H1 (cell line): ENCODE data around the gene FBXO28. TPM values are rescaled to one million over a fixed set of nuclear protein-coding genes. Genes with fewer than 3 reads are reported as not detected.

Experiments
- CTCF ChIA-PET: fragments of 300-600 bp; sonication (Branson Sonifier 250); formaldehyde crosslinking; loops from one replicate; lab custom pipeline; 2021; ENCODE audit not compliant: partially characterized antibody; lab: Charles Lee
- POLR2A ChIA-PET: fragments of 300-600 bp; sonication (Branson Sonifier 250); formaldehyde crosslinking; loops from one replicate; lab custom pipeline; 2021; ENCODE audit warnings: inconsistent platforms; ENCODE audit not compliant: partially characterized antibody; lab: Charles Lee
- DNase-seq, 2 experiments: peaks; one replicate each; pipeline versions ENCODE4 v3.0.0 to v3.0.0-alpha.2; 2010 to 2022; ENCODE audit warnings: low spot score in 2 of 2, low read depth in 1 of 2, mixed read lengths in 1 of 2
- FAIRE-seq: peaks from 2 replicates; lab custom pipeline; 2011; peaks lifted over from hg19 to GRCh38; lab: Jason Lieb, UNC
- H2AFZ ChIP-seq: 2 replicates; pipeline ENCODE4 v1.8.1; 2012; ENCODE audit warnings: low read length, inconsistent platforms
- H2AK5ac ChIP-seq: 2 replicates; pipeline ENCODE4 v1.6.1; 2013; ENCODE audit warnings: low read depth, low read length
- H2BK120ac ChIP-seq: replicated peaks from 2 replicates; pipeline ENCODE3; 2013; ENCODE audit warnings: low read depth, low read length, inconsistent platforms
- H2BK12ac ChIP-seq: 2 replicates; pipeline ENCODE4 v1.6.1; 2013; ENCODE audit warnings: low read depth, low read length
- H2BK15ac ChIP-seq: 2 replicates; pipeline ENCODE4 v1.6.1; 2013; ENCODE audit warnings: low read length
- H2BK20ac ChIP-seq: 2 replicates; pipeline ENCODE4 v1.6.1; 2013; ENCODE audit warnings: low read length
- H2BK5ac ChIP-seq: 2 replicates; pipeline ENCODE4 v1.6.1; 2013; ENCODE audit warnings: low read depth, low read length
- H3K14ac ChIP-seq: 2 replicates; pipeline ENCODE4 v1.6.1; 2013; ENCODE audit warnings: inconsistent platforms; ENCODE audit not compliant: insufficient read length
- H3K18ac ChIP-seq: 2 replicates; pipeline ENCODE4 v1.6.1; 2013; ENCODE audit warnings: low read length; ENCODE audit errors: extremely low read depth
- H3K23ac ChIP-seq: 2 replicates; pipeline ENCODE4 v1.6.1; 2013; ENCODE audit warnings: inconsistent platforms; ENCODE audit not compliant: insufficient read length
- H3K23me2 ChIP-seq: 2 replicates; pipeline ENCODE4 v1.6.1; 2013; ENCODE audit warnings: low read depth, low read length
- H3K27ac ChIP-seq: 2 replicates; pipeline ENCODE4 v1.6.1; 2011; ENCODE audit warnings: low read depth, low read length, inconsistent platforms
- H3K27me3 ChIP-seq, 4 experiments: replicated peaks in 1 of 4; 1 replicate in 1 of 4; 2 replicates in 3 of 4; pipeline versions ENCODE4 v1.6.1 to v1.8.1; 2011 to 2013; ENCODE audit warnings: low read length in 3 of 4, mild to moderate bottlenecking in 3 of 4, inconsistent platforms in 2 of 4, mixed read lengths in 2 of 4, moderate library complexity in 1 of 4; ENCODE audit not compliant: control insufficient read depth in 3 of 4, insufficient read depth in 3 of 4; ENCODE audit errors: extremely low read depth in 1 of 4
- H3K36me3 ChIP-seq, 4 experiments: 2 replicates each; pipeline versions ENCODE4 v1.6.1 to v1.8.1; 2011 to 2013; ENCODE audit warnings: mild to moderate bottlenecking in 4 of 4, low read length in 3 of 4, moderate library complexity in 2 of 4, control low read depth in 1 of 4, inconsistent platforms in 1 of 4; ENCODE audit not compliant: insufficient read depth in 4 of 4, control insufficient read depth in 2 of 4
- H3K4ac ChIP-seq: replicated peaks from 2 replicates; pipeline ENCODE3; 2013; ENCODE audit warnings: low read length, low read depth, mixed read lengths, inconsistent platforms; ENCODE audit not compliant: insufficient read length
- H3K4me1 ChIP-seq, 4 experiments: replicated peaks in 1 of 4; 1 replicate in 1 of 4; 2 replicates in 3 of 4; pipeline versions ENCODE4 v1.6.1 to v1.8.1; 2011 to 2013; ENCODE audit warnings: low read length in 3 of 4, inconsistent platforms in 2 of 4, mixed read lengths in 1 of 4; ENCODE audit not compliant: insufficient read depth in 4 of 4, control insufficient read depth in 3 of 4
- H3K4me2 ChIP-seq, 2 experiments: 2 replicates each; pipeline versions ENCODE4 v1.6.1 to v1.8.1; 2011 to 2013; ENCODE audit warnings: low read depth in 2 of 2, low read length in 2 of 2, control low read depth in 1 of 2, inconsistent platforms in 1 of 2, mild to moderate bottlenecking in 1 of 2; ENCODE audit not compliant: insufficient read depth in 1 of 2
- H3K4me3 ChIP-seq, 4 experiments: fragments of 200-600, 300-600 bp in 1 of 4; sonication (generic), shearing (Covaris generic), sonication (Bioruptor Twin) in 1 of 4; 2 replicates each; pipeline versions ENCODE4 v1.5.1 to v1.8.1; 2011 to 2016; ENCODE audit warnings: low read length in 4 of 4, low read depth in 3 of 4, control low read depth in 2 of 4, inconsistent platforms in 2 of 4, mild to moderate bottlenecking in 2 of 4, mixed read lengths in 1 of 4, moderate library complexity in 1 of 4; ENCODE audit not compliant: insufficient read depth in 2 of 4; ENCODE audit errors: extremely low read depth in 1 of 4
- H3K56ac ChIP-seq: replicated peaks from 2 replicates; pipeline ENCODE3; 2013; ENCODE audit warnings: low read depth, mild to moderate bottlenecking, mixed read lengths, low read length, inconsistent platforms; ENCODE audit not compliant: insufficient read length
- H3K79me1 ChIP-seq: 2 replicates; pipeline ENCODE4 v1.6.1; 2013; ENCODE audit warnings: low read depth, low read length, control low read depth
- H3K79me2 ChIP-seq, 2 experiments: 2 replicates each; pipeline versions ENCODE4 v1.6.1 to v1.8.1; 2012 to 2013; ENCODE audit warnings: low read length in 2 of 2, mild to moderate bottlenecking in 2 of 2, inconsistent platforms in 1 of 2; ENCODE audit not compliant: insufficient read depth in 2 of 2, control insufficient read depth in 1 of 2
- H3K9ac ChIP-seq, 4 experiments: replicated peaks in 1 of 4; 1 replicate in 1 of 4; 2 replicates in 3 of 4; pipeline versions ENCODE4 v1.6.1 to v1.8.1; 2011 to 2013; ENCODE audit warnings: low read depth in 3 of 4, low read length in 3 of 4, control low read depth in 2 of 4, mild to moderate bottlenecking in 2 of 4, moderate library complexity in 2 of 4, inconsistent platforms in 1 of 4; ENCODE audit errors: extremely low read depth in 1 of 4
- H3K9me3 ChIP-seq, 2 experiments: 2 replicates each; pipeline versions ENCODE4 v1.6.1 to v1.8.1; 2012 to 2013; ENCODE audit warnings: mild to moderate bottlenecking in 2 of 2, moderate library complexity in 2 of 2, control low read depth in 1 of 2, inconsistent platforms in 1 of 2, low read depth in 1 of 2, low read length in 1 of 2, mixed read lengths in 1 of 2; ENCODE audit not compliant: insufficient read depth in 2 of 2
- H4K20me1 ChIP-seq, 2 experiments: replicated peaks in 1 of 2; 2 replicates each; pipeline versions ENCODE3 to v1.8.1; 2011 to 2013; ENCODE audit warnings: inconsistent platforms in 2 of 2, low read length in 2 of 2, mild to moderate bottlenecking in 1 of 2; ENCODE audit not compliant: insufficient read depth in 2 of 2, control insufficient read depth in 1 of 2
- H4K5ac ChIP-seq: 2 replicates; pipeline ENCODE4 v1.6.1; 2013; ENCODE audit warnings: low read length, low read depth, mixed read lengths, inconsistent platforms; ENCODE audit not compliant: insufficient read length
- H4K8ac ChIP-seq: 2 replicates; pipeline ENCODE4 v1.8.0; 2013; ENCODE audit warnings: mild to moderate bottlenecking, moderate library complexity, low read length, inconsistent platforms; ENCODE audit not compliant: insufficient read depth; ENCODE audit errors: extremely low read depth
- H4K91ac ChIP-seq: replicated peaks from 2 replicates; pipeline ENCODE3; 2013; ENCODE audit warnings: low read length, mixed read lengths, inconsistent platforms; ENCODE audit not compliant: insufficient read length
- BACH1 ChIP-seq: IDR thresholded peaks from 2 replicates; pipeline ENCODE4 v1.6.1; 2012; ENCODE audit warnings: low read length, improper control_type of control experiment
- CBX8 ChIP-seq: fragments of 300-800, 300-1000 bp; sonication (generic); IDR thresholded peaks from 2 replicates; pipeline ENCODE4 v1.7.1; 2016; ENCODE audit warnings: low read depth, low read length, borderline replicate concordance
- CTBP2 ChIP-seq: IDR thresholded peaks from 2 replicates; pipeline ENCODE4 v1.7.0; 2011; ENCODE audit warnings: borderline replicate concordance, mild to moderate bottlenecking, moderate library complexity, mixed read lengths, low read length; ENCODE audit not compliant: insufficient read depth, insufficient read length
- EZH2 ChIP-seq: fragments of 200-600 bp; sonication (generic); IDR thresholded peaks from 2 replicates; pipeline ENCODE4 v1.7.1; 2012; ENCODE audit warnings: low read depth, mild to moderate bottlenecking, moderate library complexity, low read length, inconsistent platforms; ENCODE audit not compliant: severe bottlenecking
- HDAC6 ChIP-seq: IDR thresholded peaks from one replicate; pipeline ENCODE4 v1.7.1; 2012; ENCODE audit warnings: low read depth, mild to moderate bottlenecking, inconsistent platforms, low read length, moderate library complexity
- KDM1A ChIP-seq: fragments of 200-600, 300-600 bp; sonication (generic); IDR thresholded peaks from 2 replicates; pipeline ENCODE4 v1.7.1; 2016; ENCODE audit warnings: mild to moderate bottlenecking, low read length, borderline replicate concordance
- RNF2 ChIP-seq: fragments of 200-900, 300-1000 bp; sonication (generic); IDR thresholded peaks from 2 replicates; pipeline ENCODE4 v1.7.1; 2016; ENCODE audit warnings: borderline replicate concordance, low read depth, mild to moderate bottlenecking, antibody characterized with exemption, low read length; ENCODE audit not compliant: poor library complexity, severe bottlenecking; ENCODE audit errors: missing control alignments
- SAP30 ChIP-seq: fragments of 300-600 bp; sonication (generic); IDR thresholded peaks from 2 replicates; pipeline ENCODE4 v1.7.1; 2012; ENCODE audit warnings: low read length, moderate library complexity, mild to moderate bottlenecking, inconsistent platforms; ENCODE audit not compliant: insufficient read depth, insufficient replicate concordance
- TEAD4 ChIP-seq: IDR thresholded peaks from 2 replicates; pipeline ENCODE4 v1.6.1; 2012; ENCODE audit warnings: low read depth, low read length, inconsistent platforms, mixed read lengths
- WGBS, 2 experiments: shearing (Covaris generic) in 1 of 2; methylation state at CpG; one replicate each; pipeline versions ENCODE4 v1.1.6 to v1.1.7; 2013 to 2015; ENCODE audit warnings: low lambda C conversion rate in 2 of 2, mixed read lengths in 2 of 2, inconsistent platforms in 1 of 2, low coverage in 1 of 2, missing lambda C conversion rate in 1 of 2; ENCODE audit not compliant: insufficient replicate concordance in 2 of 2, insufficient coverage in 1 of 2, insufficient read length in 1 of 2; ENCODE audit errors: extremely low coverage in 1 of 2, missing lambda C conversion rate in 1 of 2; 5-methylcytosine and 5-hydroxymethylcytosine counted together
- polyA plus RNA-seq, 7 experiments: library from polyadenylated mRNA; depleted of rRNA in 3 of 7; stranded (reverse) in 5 of 7; unstranded in 2 of 7; fragments of >200 nt in 5 of 7; fragments of 200-250 nt in 2 of 7; gene quantifications; 1 replicate in 5 of 7; 2 replicates in 1 of 7; 4 replicates in 1 of 7; pipeline versions ENCODE4 v1.2.1 to v1.2.3, GENCODE V29; 2011 to 2013; ENCODE audit warnings: missing spikeins in 2 of 7, mixed read lengths in 2 of 7
- total RNA-seq: library from RNA; stranded (reverse); fragmentation: NEBNext Ultra II Directional; extraction: Animal tissue kit (Norgen Biotek cat#: 25700); gene quantifications from 2 replicates; pipeline ENCODE4 v1.2.1, GENCODE V29; 2021
- TF ChIP-seq, protein P1 (sequence below): IDR thresholded peaks from 2 replicates; pipeline ENCODE4 v1.6.1; 2011; ENCODE audit warnings: low read depth, mild to moderate bottlenecking, low read length; ENCODE audit not compliant: insufficient read depth
- TF ChIP-seq, protein P2 (sequence below): IDR thresholded peaks from 2 replicates; pipeline ENCODE4 v1.6.1; 2012; ENCODE audit warnings: inconsistent platforms

FBXO28 gene
- total and polyA plus RNA-seq, 2 of the 8 experiments (the other 6 are each of a cell fraction or from before 2014, with no cell fraction given), result 10.3 to 42.5 TPM

GRCh38 chr1:224198572-224198971 is 84.7 kb downstream of the FBXO28 start:
- H3K14ac ChIP-seq, result no peak overlapping the region
- H4K5ac ChIP-seq, result no peak overlapping the region
- no peak overlapping the region for H3K4me2 ChIP-seq
- peaks cover 0 to 7% (median 6%) of the 10 kb centered on the region in 4 experiments for H3K4me1 ChIP-seq
- H2BK120ac ChIP-seq, result no peak overlapping the region
- H3K27me3 ChIP-seq, result no peaks in the 10 kb centered on the region
- H3K56ac ChIP-seq, result no peak overlapping the region
- H3K4ac ChIP-seq, result no peak overlapping the region
- H3K9ac ChIP-seq, result no peak overlapping the region
- no peaks in the 10 kb centered on the region for H3K79me1 ChIP-seq
- no peak overlapping the region for H2BK20ac ChIP-seq
- CTCF ChIA-PET, result interaction anchor here (1.4 kb wide), 1 partner anchor 46 kb away, joined by 3 read pairs; no protein-coding TSS in a partner anchor
- H2BK15ac ChIP-seq, result no peak overlapping the region
- H3K36me3 ChIP-seq, result peaks cover 0 to 6% (median under 1%) of the 10 kb centered on the region in 4 experiments; a peak in 3 of 8 replicates
- H2BK5ac ChIP-seq, result no peak overlapping the region
- no peak overlapping the region for H2BK12ac ChIP-seq
- H4K91ac ChIP-seq, result no peak overlapping the region
- no peaks in the 10 kb centered on the region for H3K23me2 ChIP-seq
- no peak overlapping the region for H3K18ac ChIP-seq
- H3K9me3 ChIP-seq, result no peaks in the 10 kb centered on the region
- 83% methylated on average over 4 of the region's 4 CpGs; no CpG with 5 or more reads in 1 of the 2 experiments for WGBS, 2 experiments
- no peak overlapping the region for H3K23ac ChIP-seq
- no peak overlapping the region for H2AFZ ChIP-seq
- no peaks in the 10 kb centered on the region for H3K79me2 ChIP-seq
- H3K27ac ChIP-seq, result no peak overlapping the region
- no peaks in the 10 kb centered on the region for H4K20me1 ChIP-seq
- no peak overlapping the region for H3K4me3 ChIP-seq
- no peak overlapping the region for H4K8ac ChIP-seq
- no peak for DNase-seq
- POLR2A ChIA-PET, result interaction anchor here (1.1 to 1.2 kb wide), 2 partner anchors 15 to 58 kb away, joined by 3 to 4 read pairs; partner anchors contain the start of gene DEGS1
- no peak for FAIRE-seq
- H2AK5ac ChIP-seq, result no peak overlapping the region
- TF ChIP-seq TEAD4 (no peak), KDM1A (no peak), RNF2 (no peak), EZH2 (no peak), SAP30 (no peak), CBX8 (no peak), CTBP2 (no peak), HDAC6 (no peak), BACH1 (no peak)
- TF ChIP-seq, protein P1, sequence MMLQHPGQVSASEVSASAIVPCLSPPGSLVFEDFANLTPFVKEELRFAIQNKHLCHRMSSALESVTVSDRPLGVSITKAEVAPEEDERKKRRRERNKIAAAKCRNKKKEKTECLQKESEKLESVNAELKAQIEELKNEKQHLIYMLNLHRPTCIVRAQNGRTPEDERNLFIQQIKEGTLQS, result no peak
- TF ChIP-seq, protein P2, sequence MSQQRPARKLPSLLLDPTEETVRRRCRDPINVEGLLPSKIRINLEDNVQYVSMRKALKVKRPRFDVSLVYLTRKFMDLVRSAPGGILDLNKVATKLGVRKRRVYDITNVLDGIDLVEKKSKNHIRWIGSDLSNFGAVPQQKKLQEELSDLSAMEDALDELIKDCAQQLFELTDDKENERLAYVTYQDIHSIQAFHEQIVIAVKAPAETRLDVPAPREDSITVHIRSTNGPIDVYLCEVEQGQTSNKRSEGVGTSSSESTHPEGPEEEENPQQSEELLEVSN, result no peak
